ENCODE measurements around the gene ZNF3. TPM values are rescaled to one million over a fixed set of nuclear protein-coding genes. Genes with fewer than 3 reads are reported as not detected.
"Not testable (repeated sequence)": the region's sequence is repeated elsewhere in the genome, so short reads cannot be mapped to it uniquely, and the experiment has no call there.

Gene ZNF3
- total and polyA plus RNA-seq, 2 experiments from 2014 or later: 23.4 to 48.9 TPM

DNA sequence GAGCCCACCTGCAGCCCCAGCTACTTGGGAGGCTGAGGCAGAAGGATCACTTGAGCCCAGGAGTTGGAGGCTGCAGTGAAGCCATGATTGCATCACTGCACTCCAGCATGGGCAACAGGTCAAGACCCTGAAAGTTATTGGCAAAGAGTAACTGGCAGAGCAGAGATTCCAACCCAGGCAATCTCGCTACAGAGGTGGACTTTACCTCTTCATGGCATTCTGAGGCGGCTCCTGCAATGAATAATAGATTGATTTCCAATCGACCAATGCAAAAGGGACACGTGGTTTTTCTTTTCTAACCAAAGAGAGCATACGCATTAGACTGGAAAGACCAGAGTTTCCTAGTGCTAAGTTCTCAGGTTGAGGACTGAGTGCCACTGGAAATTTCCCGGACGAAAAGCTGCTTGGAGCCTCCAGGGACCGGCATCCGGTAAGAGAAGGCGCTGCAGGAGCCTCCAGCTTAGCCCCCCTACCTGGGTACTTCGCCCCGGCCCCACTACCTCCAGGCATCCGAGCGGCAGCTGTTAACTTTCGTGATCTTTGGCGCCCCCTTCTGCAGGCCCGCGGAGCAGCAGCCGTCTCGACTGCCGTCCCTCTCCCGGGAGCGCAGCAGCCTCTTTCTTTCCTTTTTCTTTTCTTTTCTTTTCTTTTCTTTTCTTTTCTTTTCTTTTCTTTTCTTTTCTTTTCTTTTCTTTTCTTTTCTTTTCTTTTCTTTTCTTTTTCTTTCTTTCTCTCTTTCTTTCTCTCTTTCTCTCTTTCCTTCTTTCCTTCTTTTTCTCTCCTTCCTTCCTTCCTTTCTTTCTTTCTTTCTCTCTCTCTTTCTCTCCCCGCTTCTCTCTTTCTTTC lies 49.3 kb upstream of the ZNF3 start:
- Mint-ChIP-seq H3K27me3 (ENCODE audit: insufficient read depth, low read depth, poor library complexity) (peaks cover 23% of the 10 kb centered on the region), H3K4me1 (peaks cover 11% of the 10 kb centered on the region), H3K36me3 (ENCODE audit: low read depth) (no peaks in the 10 kb centered on the region), H3K9me3 (no peaks in the 10 kb centered on the region), H3K27ac (no peak overlapping the region), H3K4me3 (peak overlapping the region; percentile 43; the same call in 2 of the 3 replicates)
- no peaks in the 10 kb centered on the region for H3K9me2 ChIP-seq (ENCODE audit: insufficient read depth)
- no peaks in the 10 kb centered on the region for H4K20me1 ChIP-seq (replicated peaks; ENCODE audit: insufficient read depth)
- TF ChIP-seq JUNB (IDR thresholded peaks at IDR 0.05; ENCODE audit: unreplicated experiment): no peak
- TF ChIP-seq, protein P1, sequence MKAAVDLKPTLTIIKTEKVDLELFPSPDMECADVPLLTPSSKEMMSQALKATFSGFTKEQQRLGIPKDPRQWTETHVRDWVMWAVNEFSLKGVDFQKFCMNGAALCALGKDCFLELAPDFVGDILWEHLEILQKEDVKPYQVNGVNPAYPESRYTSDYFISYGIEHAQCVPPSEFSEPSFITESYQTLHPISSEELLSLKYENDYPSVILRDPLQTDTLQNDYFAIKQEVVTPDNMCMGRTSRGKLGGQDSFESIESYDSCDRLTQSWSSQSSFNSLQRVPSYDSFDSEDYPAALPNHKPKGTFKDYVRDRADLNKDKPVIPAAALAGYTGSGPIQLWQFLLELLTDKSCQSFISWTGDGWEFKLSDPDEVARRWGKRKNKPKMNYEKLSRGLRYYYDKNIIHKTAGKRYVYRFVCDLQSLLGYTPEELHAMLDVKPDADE (IDR thresholded peaks at IDR 0.05): no peak
- TF ChIP-seq EZH2phosphoT487 (IDR thresholded peaks at IDR 0.05; ENCODE audit: unreplicated experiment): no peak
- no peak for TF ChIP-seq ZNF331 (CRISPR knock-in tag; IDR thresholded peaks at IDR 0.05; ENCODE audit: low read depth)
- TF ChIP-seq, protein P2, sequence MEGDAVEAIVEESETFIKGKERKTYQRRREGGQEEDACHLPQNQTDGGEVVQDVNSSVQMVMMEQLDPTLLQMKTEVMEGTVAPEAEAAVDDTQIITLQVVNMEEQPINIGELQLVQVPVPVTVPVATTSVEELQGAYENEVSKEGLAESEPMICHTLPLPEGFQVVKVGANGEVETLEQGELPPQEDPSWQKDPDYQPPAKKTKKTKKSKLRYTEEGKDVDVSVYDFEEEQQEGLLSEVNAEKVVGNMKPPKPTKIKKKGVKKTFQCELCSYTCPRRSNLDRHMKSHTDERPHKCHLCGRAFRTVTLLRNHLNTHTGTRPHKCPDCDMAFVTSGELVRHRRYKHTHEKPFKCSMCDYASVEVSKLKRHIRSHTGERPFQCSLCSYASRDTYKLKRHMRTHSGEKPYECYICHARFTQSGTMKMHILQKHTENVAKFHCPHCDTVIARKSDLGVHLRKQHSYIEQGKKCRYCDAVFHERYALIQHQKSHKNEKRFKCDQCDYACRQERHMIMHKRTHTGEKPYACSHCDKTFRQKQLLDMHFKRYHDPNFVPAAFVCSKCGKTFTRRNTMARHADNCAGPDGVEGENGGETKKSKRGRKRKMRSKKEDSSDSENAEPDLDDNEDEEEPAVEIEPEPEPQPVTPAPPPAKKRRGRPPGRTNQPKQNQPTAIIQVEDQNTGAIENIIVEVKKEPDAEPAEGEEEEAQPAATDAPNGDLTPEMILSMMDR (conservative IDR thresholded peaks at IDR 0.05; ENCODE audit: low read depth in 2 of 2): peak; percentile 83 to 90
- no peak for TF ChIP-seq NANOG (IDR thresholded peaks at IDR 0.05; ENCODE audit: borderline replicate concordance)
- TF ChIP-seq, protein P3, sequence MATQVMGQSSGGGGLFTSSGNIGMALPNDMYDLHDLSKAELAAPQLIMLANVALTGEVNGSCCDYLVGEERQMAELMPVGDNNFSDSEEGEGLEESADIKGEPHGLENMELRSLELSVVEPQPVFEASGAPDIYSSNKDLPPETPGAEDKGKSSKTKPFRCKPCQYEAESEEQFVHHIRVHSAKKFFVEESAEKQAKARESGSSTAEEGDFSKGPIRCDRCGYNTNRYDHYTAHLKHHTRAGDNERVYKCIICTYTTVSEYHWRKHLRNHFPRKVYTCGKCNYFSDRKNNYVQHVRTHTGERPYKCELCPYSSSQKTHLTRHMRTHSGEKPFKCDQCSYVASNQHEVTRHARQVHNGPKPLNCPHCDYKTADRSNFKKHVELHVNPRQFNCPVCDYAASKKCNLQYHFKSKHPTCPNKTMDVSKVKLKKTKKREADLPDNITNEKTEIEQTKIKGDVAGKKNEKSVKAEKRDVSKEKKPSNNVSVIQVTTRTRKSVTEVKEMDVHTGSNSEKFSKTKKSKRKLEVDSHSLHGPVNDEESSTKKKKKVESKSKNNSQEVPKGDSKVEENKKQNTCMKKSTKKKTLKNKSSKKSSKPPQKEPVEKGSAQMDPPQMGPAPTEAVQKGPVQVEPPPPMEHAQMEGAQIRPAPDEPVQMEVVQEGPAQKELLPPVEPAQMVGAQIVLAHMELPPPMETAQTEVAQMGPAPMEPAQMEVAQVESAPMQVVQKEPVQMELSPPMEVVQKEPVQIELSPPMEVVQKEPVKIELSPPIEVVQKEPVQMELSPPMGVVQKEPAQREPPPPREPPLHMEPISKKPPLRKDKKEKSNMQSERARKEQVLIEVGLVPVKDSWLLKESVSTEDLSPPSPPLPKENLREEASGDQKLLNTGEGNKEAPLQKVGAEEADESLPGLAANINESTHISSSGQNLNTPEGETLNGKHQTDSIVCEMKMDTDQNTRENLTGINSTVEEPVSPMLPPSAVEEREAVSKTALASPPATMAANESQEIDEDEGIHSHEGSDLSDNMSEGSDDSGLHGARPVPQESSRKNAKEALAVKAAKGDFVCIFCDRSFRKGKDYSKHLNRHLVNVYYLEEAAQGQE (IDR thresholded peaks at IDR 0.05; ENCODE audit: unreplicated experiment): no peak
- TF ChIP-seq EZH2 (IDR thresholded peaks at IDR 0.05; ENCODE audit: low read depth, unreplicated experiment): no peak
- peak overlapping the region; percentile 90 for H2AFZ ChIP-seq
- H3K27me3 ChIP-seq (ENCODE audit: insufficient read depth): peaks cover 21% of the 10 kb centered on the region
- H3K27ac ChIP-seq (ENCODE audit: low read depth): no peak overlapping the region
- no peaks in the 10 kb centered on the region for H3K36me3 ChIP-seq (ENCODE audit: insufficient read depth)
- peak; percentile 97 for DNase-seq (ENCODE audit: low spot score)
- H3K4me1 ChIP-seq (ENCODE audit: insufficient read depth): peaks cover 4% of the 10 kb centered on the region; the same call in 1 of the 2 replicates
- peaks cover 13% of the 10 kb centered on the region for H3F3A ChIP-seq (replicated peaks; ENCODE audit: low read depth)
- peaks cover 5% of the 10 kb centered on the region; the same call in 1 of the 2 replicates for H3K79me2 ChIP-seq (replicated peaks; ENCODE audit: insufficient read depth)
- H3K4me3 ChIP-seq: peak overlapping the region; percentile 30
- peak overlapping the region; percentile 64 for H3K4me2 ChIP-seq
- peak; percentile 44 for ATAC-seq

DNA sequence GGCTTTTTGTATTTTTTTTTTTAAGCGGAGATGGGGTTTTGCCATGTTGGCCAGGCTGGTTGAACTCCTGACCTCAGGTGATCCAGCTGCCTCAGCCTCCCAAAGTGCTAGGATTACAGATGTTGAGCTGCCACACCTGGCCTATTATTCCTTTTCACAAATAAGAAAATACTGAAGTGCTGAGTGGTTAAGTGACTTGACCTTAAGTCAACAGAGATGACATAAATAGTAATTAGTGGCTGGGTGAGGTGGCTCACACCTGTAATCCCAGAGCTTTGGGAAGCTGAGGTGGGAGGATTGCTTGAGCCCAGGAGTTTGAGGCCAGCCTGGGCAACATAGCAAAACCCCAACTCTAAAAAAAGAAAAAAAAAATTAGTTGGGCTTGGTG lies 48.7 kb upstream of the ZNF3 start:
- not testable (repeated sequence) for H3K27ac Mint-ChIP-seq; H3K4me3 Mint-ChIP-seq; H3K36me3 Mint-ChIP-seq (ENCODE audit: low read depth); H3K9me3 Mint-ChIP-seq; H3K4me1 ChIP-seq (ENCODE audit: insufficient read depth); H3K36me3 ChIP-seq (ENCODE audit: insufficient read depth); H3K9me2 ChIP-seq (ENCODE audit: insufficient read depth); H4K20me1 ChIP-seq (replicated peaks; ENCODE audit: insufficient read depth); H3K27ac ChIP-seq (ENCODE audit: low read depth); DNase-seq (ENCODE audit: low spot score); H3K79me2 ChIP-seq (replicated peaks; ENCODE audit: insufficient read depth); ATAC-seq
- Histone ChIP-seq H2AFZ (0 out of 2 replicates have a peak overlapping the region, but pooled peaks have one; percentile 63), H3K4me2 (peak overlapping the region; percentile 41; the same call in 1 of the 2 replicates), H3K4me3 (0 out of 2 replicates have a peak overlapping the region, but pooled peaks have one; percentile 30), H3F3A (replicated peaks; ENCODE audit: low read depth) (peaks cover 17% of the 10 kb centered on the region), H3K27me3 (ENCODE audit: insufficient read depth) (peaks cover 21% of the 10 kb centered on the region)
- Mint-ChIP-seq H3K4me1 (peaks cover 11% of the 10 kb centered on the region), H3K27me3 (ENCODE audit: insufficient read depth, low read depth, poor library complexity) (peaks cover 23% of the 10 kb centered on the region)
